Ishikawa (cell line): ENCODE data around the gene LYPD3.

Source experiments
- CEBPB ChIP-seq: IDR thresholded peaks from 2 replicates; pipeline ENCODE4 v1.6.1; 2012
- CREB1 ChIP-seq: IDR thresholded peaks from 2 replicates; pipeline ENCODE4 v1.6.1; 2012; ENCODE audit warnings: low read depth
- EGR1 ChIP-seq: IDR thresholded peaks from 2 replicates; pipeline ENCODE4 v1.6.1; 2012
- EP300 ChIP-seq: IDR thresholded peaks from 2 replicates; pipeline ENCODE4 v1.6.1; 2012; ENCODE audit warnings: borderline replicate concordance
- FOXM1 ChIP-seq: IDR thresholded peaks from 2 replicates; pipeline ENCODE4 v1.6.1; 2012; ENCODE audit warnings: low read depth, borderline replicate concordance
- MAX ChIP-seq: IDR thresholded peaks from 2 replicates; pipeline ENCODE4 v1.6.1; 2012
- RAD21 ChIP-seq: IDR thresholded peaks from 2 replicates; pipeline ENCODE4 v1.6.1; 2012; ENCODE audit warnings: low read depth
- REST ChIP-seq: IDR thresholded peaks from 2 replicates; pipeline ENCODE4 v1.6.1; 2012; ENCODE audit warnings: low read depth, mild to moderate bottlenecking
- TAF1 ChIP-seq: IDR thresholded peaks from 2 replicates; pipeline ENCODE4 v1.6.1; 2012; ENCODE audit warnings: low read depth, mild to moderate bottlenecking
- TCF12 ChIP-seq: IDR thresholded peaks from 2 replicates; pipeline ENCODE4 v1.6.1; 2012; ENCODE audit warnings: low read depth
- TEAD4 ChIP-seq: IDR thresholded peaks from 2 replicates; pipeline ENCODE4 v1.6.1; 2012
- YY1 ChIP-seq: IDR thresholded peaks from 2 replicates; pipeline ENCODE4 v1.6.1; 2012; ENCODE audit warnings: low read depth

- TF ChIP-seq TAF1 (no peak), MAX (no peak), CREB1 (no peak), YY1 (no peak), CEBPB (no peak), REST (no peak), EP300 (no peak), FOXM1 (no peak), RAD21 (no peak), EGR1 (no peak), TEAD4 (no peak), TCF12 (no peak)
Observed at GRCh38 chr19:43433689-43434088, 31.7 kb downstream of the LYPD3 start.
